Endothelial cell of umbilical vein (primary cell): ENCODE data around the gene WDFY3. TPM values are rescaled to one million over a fixed set of nuclear protein-coding genes. Genes with fewer than 3 reads are reported as not detected.
A peak's percentile ranks its signal among the peaks of the same experiment; 100 is the strongest.

ENCODE experiments used
- BruUV-seq: library from RNA; stranded (reverse); fragments of 400-500 nt; replicated peaks from 2 replicates; lab custom pipeline; 2021; lab: Mats Ljungman, UMichigan
- CTCF ChIA-PET: fragments of 300-600, 350-600 bp; sonication (Branson Sonifier 250); formaldehyde crosslinking; loops from one replicate; lab custom pipeline; 2021; ENCODE audit warnings: antibody characterized with exemption, inconsistent platforms; lab: Charles Lee
- POLR2A ChIA-PET: fragments of 300-600, 350-600 bp; sonication (Branson Sonifier 250); formaldehyde crosslinking; loops from one replicate; lab custom pipeline; 2021; ENCODE audit warnings: antibody characterized with exemption, inconsistent platforms; lab: Charles Lee
- DNase-seq: peaks from one replicate; pipeline ENCODE4 v3.0.0-alpha.2; 2011; ENCODE audit warnings: low read depth, low spot score
- FAIRE-seq: peaks from 2 replicates; lab custom pipeline; 2011; peaks lifted over from hg19 to GRCh38; lab: Jason Lieb, UNC
- H2AFZ ChIP-seq: 2 replicates; pipeline ENCODE4 v1.6.0; 2012; ENCODE audit warnings: low read depth, low read length, control low read depth, inconsistent platforms
- H3K27ac ChIP-seq: 2 replicates; pipeline ENCODE4 v1.5.1; 2011; ENCODE audit warnings: low read depth, mild to moderate bottlenecking, control low read depth, low read length, moderate library complexity; ENCODE audit not compliant: insufficient read depth
- H3K27me3 ChIP-seq, 2 experiments: 2 replicates each; pipeline versions ENCODE4 v1.6.0 to v1.6.1; 2011; ENCODE audit warnings: low read length in 2 of 2, mixed read lengths in 1 of 2; ENCODE audit not compliant: control insufficient read depth in 2 of 2, insufficient read depth in 2 of 2
- H3K36me3 ChIP-seq, 2 experiments: 2 replicates in 1 of 2; 3 replicates in 1 of 2; pipeline ENCODE4 v1.5.1; 2011; ENCODE audit warnings: low read length in 2 of 2, mild to moderate bottlenecking in 1 of 2, moderate library complexity in 1 of 2; ENCODE audit not compliant: control insufficient read depth in 2 of 2, insufficient read depth in 2 of 2; ENCODE audit errors: extremely low read depth in 1 of 2
- H3K4me1 ChIP-seq: 3 replicates; pipeline ENCODE4 v1.5.1; 2011; ENCODE audit warnings: mild to moderate bottlenecking, low read length; ENCODE audit not compliant: control insufficient read depth, insufficient read depth; ENCODE audit errors: extremely low read depth
- H3K4me2 ChIP-seq: 2 replicates; pipeline ENCODE4 v1.6.1; 2011; ENCODE audit warnings: low read length, control low read depth, mixed read lengths; ENCODE audit not compliant: insufficient read depth
- H3K4me3 ChIP-seq, 3 experiments: fragments of 200-600 bp in 1 of 3; sonication (generic), shearing (Covaris generic) in 1 of 3; replicated peaks in 1 of 3; 2 replicates each; pipeline ENCODE4 v1.5.1; 2011 to 2016; ENCODE audit warnings: control low read depth in 3 of 3, low read length in 3 of 3, mild to moderate bottlenecking in 2 of 3, inconsistent platforms in 1 of 3, low read depth in 1 of 3, moderate library complexity in 1 of 3; ENCODE audit not compliant: insufficient read depth in 1 of 3
- H3K79me2 ChIP-seq: 2 replicates; pipeline ENCODE4 v1.6.0; 2012; ENCODE audit warnings: low read length, inconsistent platforms; ENCODE audit not compliant: control insufficient read depth, insufficient read depth
- H3K9ac ChIP-seq: replicated peaks from 2 replicates; pipeline ENCODE3; 2011; ENCODE audit warnings: low read length, control low read depth; ENCODE audit not compliant: insufficient read depth; ENCODE audit errors: extremely low read depth
- H3K9me1 ChIP-seq: replicated peaks from 3 replicates; pipeline ENCODE4 v1.6.0; 2011; ENCODE audit warnings: mild to moderate bottlenecking, low read length; ENCODE audit not compliant: control insufficient read depth, insufficient read depth; ENCODE audit errors: extremely low read depth
- H3K9me3 ChIP-seq: replicated peaks from 2 replicates; pipeline ENCODE4 v1.5.1; 2012; ENCODE audit warnings: low read length, inconsistent platforms; ENCODE audit not compliant: control insufficient read depth, insufficient read depth
- H4K20me1 ChIP-seq: replicated peaks from 2 replicates; pipeline ENCODE3; 2011; ENCODE audit warnings: mild to moderate bottlenecking, low read length; ENCODE audit not compliant: control insufficient read depth, insufficient read depth; ENCODE audit errors: extremely low read depth
- EZH2 ChIP-seq: IDR thresholded peaks from 2 replicates; pipeline ENCODE4 v1.6.1; 2012; ENCODE audit warnings: borderline replicate concordance, low read depth, mild to moderate bottlenecking, moderate library complexity, low read length, inconsistent platforms; ENCODE audit not compliant: severe bottlenecking
- FOS ChIP-seq: IDR thresholded peaks from 2 replicates; pipeline ENCODE4 v1.6.1; 2011; ENCODE audit warnings: mild to moderate bottlenecking, low read length, moderate library complexity, borderline replicate concordance; ENCODE audit not compliant: insufficient read depth
- GATA2 ChIP-seq: IDR thresholded peaks from 2 replicates; pipeline ENCODE4 v1.7.0; 2011; ENCODE audit warnings: low read depth, mild to moderate bottlenecking, moderate library complexity, mixed read lengths, low read length; ENCODE audit not compliant: insufficient read length, insufficient read depth
- JUN ChIP-seq: IDR thresholded peaks from 2 replicates; pipeline ENCODE4 v1.6.1; 2011; ENCODE audit warnings: borderline replicate concordance, low read depth; ENCODE audit not compliant: insufficient read length, insufficient read depth
- MYC ChIP-seq: IDR thresholded peaks from one replicate; pipeline ENCODE4 v1.6.1; 2011; ENCODE audit warnings: mild to moderate bottlenecking, low read depth, low read length
- POLR2A ChIP-seq: IDR thresholded peaks from 2 replicates; pipeline ENCODE4 v1.6.1; 2012; ENCODE audit warnings: low read depth, mild to moderate bottlenecking, control low read depth, low read length
- POLR2AphosphoS5 ChIP-seq: IDR thresholded peaks from 2 replicates; pipeline ENCODE4 v1.6.1; 2012; ENCODE audit warnings: low read depth, mild to moderate bottlenecking, control low read depth, low read length, moderate library complexity; ENCODE audit not compliant: insufficient read depth
- dilution Hi-C: fragments of 300-500 bp; cut with MboI; formaldehyde crosslinking; loops from one replicate; pipeline ENCODE4 v1.15.0; 2019; ENCODE audit warnings: low sequenced_read_pairs; ENCODE audit not compliant: extremely low pct_ligation_motif_present
- intact Hi-C: fragments of 100-400 bp; cut with micrococcal nuclease; formaldehyde crosslinking; loops from one replicate; pipeline ENCODE4 v1.10.0; 2022
- polyA plus RNA-seq, 4 experiments: library from polyadenylated mRNA; depleted of rRNA in 3 of 4; stranded (reverse) in 3 of 4; unstranded in 1 of 4; fragments of >200 nt; gene quantifications; 2 replicates each; pipeline versions ENCODE4 v1.2.1 to v1.2.3, GENCODE V29; 2011 to 2012; ENCODE audit warnings: missing spikeins in 1 of 4
- total RNA-seq: library from RNA; stranded (reverse); gene quantifications from 2 replicates; pipeline ENCODE4 v1.2.3, GENCODE V29; 2021
- TF ChIP-seq, protein P1 (sequence below): IDR thresholded peaks from 2 replicates; pipeline ENCODE4 v1.6.1; 2011; ENCODE audit not compliant: insufficient read depth, insufficient read length

The WDFY3 gene
- total and polyA plus RNA-seq, 2 donors (not counting 3 experiments of a cell fraction or from before 2014, with no cell fraction given): 37.0 to 113 TPM

- TF ChIP-seq FOS: no peak
- TF ChIP-seq, protein P1, sequence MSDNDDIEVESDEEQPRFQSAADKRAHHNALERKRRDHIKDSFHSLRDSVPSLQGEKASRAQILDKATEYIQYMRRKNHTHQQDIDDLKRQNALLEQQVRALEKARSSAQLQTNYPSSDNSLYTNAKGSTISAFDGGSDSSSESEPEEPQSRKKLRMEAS: no peak
- TF ChIP-seq POLR2A: no peak
- TF ChIP-seq EZH2: no peak
- no peak for TF ChIP-seq MYC
- TF ChIP-seq JUN: no peak
- TF ChIP-seq GATA2: no peak
- Histone ChIP-seq H3K9me3 (no peaks in the 10 kb centered on the region), H3K27ac (peak overlapping the region; percentile 40), H3K4me3 (peak overlapping the region; percentile 57 to 95 (median 75)), H3K79me2 (peaks cover 56% of the 10 kb centered on the region), H4K20me1 (peaks cover 4% of the 10 kb centered on the region), H3K4me2 (peak overlapping the region; percentile 78), H3K9me1 (no peaks in the 10 kb centered on the region), H3K27me3 (no peaks in the 10 kb centered on the region), H2AFZ (peak overlapping the region; percentile 18), H3K9ac (peak overlapping the region; percentile 67), H3K4me1 (peaks cover 7% of the 10 kb centered on the region), H3K36me3 (no peaks in the 10 kb centered on the region)
- CTCF ChIA-PET: interaction anchor here (2.5 kb wide), 1 partner anchor 215 kb away, joined by 34 read pairs; no protein-coding TSS in a partner anchor
- POLR2A ChIA-PET: no interaction called here
- DNase-seq (no peak), FAIRE-seq (no peak)
- dilution Hi-C loops: no loop called here
- BruUV-seq: TSS peak; percentile 38
- intact Hi-C loops: loop anchor here (1.0 to 5.0 kb wide), 2 partner anchors 48 to 87 kb away; no protein-coding TSS in a partner anchor
Observed at GRCh38 chr4:84964995-84965552, 1.4 kb downstream of the WDFY3 start.

DNA sequence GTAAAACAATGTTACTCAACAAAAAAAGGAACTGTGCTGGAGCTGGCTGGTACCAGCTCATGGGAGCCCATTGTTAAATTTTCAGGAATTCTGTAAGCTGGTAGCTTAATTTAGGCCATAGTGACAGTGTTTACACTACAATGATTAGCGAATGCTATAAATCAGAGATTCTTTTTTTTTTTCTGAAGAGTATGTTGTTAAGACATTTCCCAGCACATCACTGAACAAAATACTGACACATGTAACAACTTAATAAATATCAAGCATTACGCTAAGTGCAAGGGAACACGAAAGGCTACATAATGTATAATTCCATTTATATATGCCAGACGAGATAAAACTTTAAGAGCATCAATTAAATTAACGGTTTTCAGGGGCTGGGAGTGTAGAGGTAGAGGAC is 4.4 kb downstream of the WDFY3 start:
- Histone ChIP-seq H3K27me3 (no peaks in the 10 kb centered on the region), H3K79me2 (peaks cover 86% of the 10 kb centered on the region), H3K4me3 (no peak overlapping the region), H3K9ac (no peak overlapping the region), H3K9me1 (no peaks in the 10 kb centered on the region), H3K27ac (no peak overlapping the region), H3K4me1 (peaks cover 7% of the 10 kb centered on the region), H3K9me3 (no peaks in the 10 kb centered on the region), H2AFZ (no peak overlapping the region), H3K36me3 (no peaks in the 10 kb centered on the region), H4K20me1 (peaks cover 8% of the 10 kb centered on the region), H3K4me2 (no peak overlapping the region)
- dilution Hi-C loops: no loop called here
- intact Hi-C loops: no loop called here
- ChIA-PET CTCF (interaction anchor here (1.6 to 1.7 kb wide), 2 partner anchors 95 to 212 kb away, joined by 3 to 5 read pairs; no protein-coding TSS in a partner anchor), POLR2A (no interaction called here)
- DNase-seq (no peak), FAIRE-seq (no peak)
- TF ChIP-seq, protein P1: no peak
- TF ChIP-seq POLR2A: no peak
- no peak for TF ChIP-seq GATA2
- TF ChIP-seq FOS: no peak
- TF ChIP-seq JUN: no peak
- TF ChIP-seq POLR2AphosphoS5: no peak
- no TSS peak for BruUV-seq
